SK-N-SH (cell line): Measurements from ENCODE around the gene NFKBIA. TPM values are rescaled to one million over a fixed set of nuclear protein-coding genes. Genes with fewer than 3 reads are reported as not detected.

Source experiments
- CTCF ChIA-PET: fragments of 300-600, 350-600 bp; formaldehyde crosslinking; extraction: SDS; loops from one replicate; lab custom pipeline; 2021; lab: Yijun Ruan, JAX
- POLR2A ChIA-PET: fragments of 350-600 bp; sonication (Branson Sonifier 250); formaldehyde crosslinking; extraction: SDS; loops from one replicate; lab custom pipeline; 2020; ENCODE audit warnings: antibody characterized with exemption, inconsistent platforms; lab: Yijun Ruan, JAX
- DNase-seq: peaks from one replicate; pipeline ENCODE4 v3.0.0; 2012
- H2AFZ ChIP-seq: fragments of 200-600 bp; sonication (generic); 2 replicates; pipeline ENCODE4 v1.8.1; 2016; ENCODE audit warnings: antibody characterized with exemption, mild to moderate bottlenecking, low read depth
- H3F3A ChIP-seq: fragments of 200-600 bp; sonication (generic); replicated peaks from 2 replicates; pipeline ENCODE3; 2016; ENCODE audit warnings: antibody characterized with exemption, mild to moderate bottlenecking; ENCODE audit not compliant: insufficient read depth
- H3K27ac ChIP-seq, 2 experiments: fragments of 200-500 bp in 1 of 2; fragments of 200-600 bp in 1 of 2; sonication (Bioruptor generic) in 1 of 2; sonication (generic), shearing (Covaris generic) in 1 of 2; 2 replicates each; pipeline versions ENCODE4 v1.5.1 to v1.6.1; 2014 to 2016; ENCODE audit warnings: low read depth in 2 of 2, inconsistent platforms in 1 of 2, low read length in 1 of 2, mild to moderate bottlenecking in 1 of 2, mixed read lengths in 1 of 2
- H3K27me3 ChIP-seq: fragments of 200-600 bp; sonication (generic), shearing (Covaris generic); 2 replicates; pipeline ENCODE4 v1.6.1; 2016; ENCODE audit warnings: mixed run types; ENCODE audit not compliant: insufficient read depth
- H3K36me3 ChIP-seq, 2 experiments: fragments of 200-500 bp in 1 of 2; fragments of 200-600 bp in 1 of 2; sonication (Bioruptor generic) in 1 of 2; sonication (generic) in 1 of 2; replicated peaks in 1 of 2; 2 replicates each; pipeline versions ENCODE3 to v1.5.1; 2014 to 2016; ENCODE audit warnings: low read length in 1 of 2, mild to moderate bottlenecking in 1 of 2; ENCODE audit not compliant: insufficient read depth in 2 of 2, control insufficient read depth in 1 of 2
- H3K4me1 ChIP-seq, 2 experiments: fragments of 200-500 bp in 1 of 2; fragments of 200-600 bp in 1 of 2; sonication (Bioruptor generic) in 1 of 2; sonication (generic), shearing (Covaris generic) in 1 of 2; 2 replicates each; pipeline versions ENCODE4 v1.5.1 to v1.6.1; 2014 to 2016; ENCODE audit warnings: low read depth in 1 of 2, low read length in 1 of 2, mixed run types in 1 of 2; ENCODE audit not compliant: insufficient read depth in 2 of 2, control insufficient read depth in 1 of 2
- H3K4me2 ChIP-seq: fragments of 200-600 bp; sonication (generic), shearing (Covaris generic); 2 replicates; pipeline ENCODE4 v1.6.1; 2017; ENCODE audit warnings: mixed run types
- H3K4me3 ChIP-seq, 2 experiments: fragments of 200-500 bp in 1 of 2; fragments of 200-600 bp in 1 of 2; sonication (Bioruptor generic) in 1 of 2; sonication (generic), shearing (Covaris generic) in 1 of 2; 2 replicates each; pipeline versions ENCODE4 v1.5.1 to v1.8.1; 2014 to 2016; ENCODE audit warnings: low read depth in 2 of 2, inconsistent platforms in 1 of 2, low read length in 1 of 2, mild to moderate bottlenecking in 1 of 2, mixed read lengths in 1 of 2, moderate library complexity in 1 of 2
- H3K79me2 ChIP-seq: fragments of 200-600 bp; sonication (generic); 2 replicates; pipeline ENCODE4 v1.8.1; 2017; ENCODE audit warnings: mild to moderate bottlenecking; ENCODE audit not compliant: insufficient read depth
- H3K9ac ChIP-seq: fragments of 200-600 bp; sonication (generic); 2 replicates; pipeline ENCODE4 v1.6.1; 2017; ENCODE audit warnings: mixed run types
- H3K9me2 ChIP-seq: fragments of 200-600 bp; sonication (generic); 2 replicates; pipeline ENCODE4 v1.6.1; 2017; ENCODE audit warnings: mixed run types
- H3K9me3 ChIP-seq: fragments of 200-600 bp; sonication (generic); 2 replicates; pipeline ENCODE4 v1.6.1; 2017; ENCODE audit warnings: mixed run types, mild to moderate bottlenecking, moderate library complexity
- H4K20me1 ChIP-seq: fragments of 200-600 bp; sonication (generic); 2 replicates; pipeline ENCODE4 v1.6.1; 2017; ENCODE audit warnings: mild to moderate bottlenecking, mixed run types; ENCODE audit not compliant: insufficient read depth
- ELF1 ChIP-seq: IDR thresholded peaks from 2 replicates; pipeline ENCODE4 v1.4.0; 2012
- FOXJ3 ChIP-seq: sonication (generic); formaldehyde crosslinking; IDR thresholded peaks from 2 replicates; pipeline ENCODE4 v1.5.1; 2020; ENCODE audit warnings: mild to moderate bottlenecking, missing genetic modification reagents
- FOXM1 ChIP-seq: IDR thresholded peaks from 2 replicates; pipeline ENCODE4 v1.4.0; 2012; ENCODE audit warnings: low read depth, mild to moderate bottlenecking
- NFIC ChIP-seq: IDR thresholded peaks from 2 replicates; pipeline ENCODE4 v1.4.0; 2012; ENCODE audit warnings: borderline replicate concordance
- POLR2AphosphoS5 ChIP-seq: IDR thresholded peaks from 2 replicates; pipeline ENCODE4 v1.6.1; 2012; ENCODE audit warnings: low read depth, low read length
- RCOR1 ChIP-seq: fragments of 150-350 bp; IDR thresholded peaks from 2 replicates; pipeline ENCODE4 v1.6.1; 2017; ENCODE audit warnings: antibody characterized with exemption, low read length
- YY1 ChIP-seq: IDR thresholded peaks from 2 replicates; pipeline ENCODE4 v1.4.0; 2012; ENCODE audit warnings: low read depth, mild to moderate bottlenecking
- WGBS: methylation state at CpG from one replicate; pipeline ENCODE4 v1.1.6; 2017; ENCODE audit warnings: low lambda C conversion rate; 5-methylcytosine and 5-hydroxymethylcytosine counted together
- polyA plus RNA-seq, 3 experiments: library from polyadenylated mRNA; depleted of rRNA; stranded (reverse); fragments of >200 nt; gene quantifications; 2 replicates each; pipeline ENCODE4 v1.2.3, GENCODE V29; 2012
- TF ChIP-seq, protein P1 (sequence below): IDR thresholded peaks from 2 replicates; pipeline ENCODE4 v1.4.0; 2012; ENCODE audit warnings: low read depth, borderline replicate concordance
- TF ChIP-seq, protein P2 (sequence below): IDR thresholded peaks from 2 replicates; pipeline ENCODE4 v1.6.1; 2012; ENCODE audit warnings: mild to moderate bottlenecking, low read depth, low read length, moderate library complexity
- TF ChIP-seq, protein P3 (sequence below): IDR thresholded peaks from 2 replicates; pipeline ENCODE4; 2012
- TF ChIP-seq, protein P4 (sequence below): IDR thresholded peaks from 2 replicates; pipeline ENCODE4 v1.4.0; 2012; ENCODE audit warnings: low read depth

The NFKBIA gene
- polyA plus RNA-seq, 1 of the 3 experiments (the other 2 are of a cell fraction), result 56.7 TPM

DNA sequence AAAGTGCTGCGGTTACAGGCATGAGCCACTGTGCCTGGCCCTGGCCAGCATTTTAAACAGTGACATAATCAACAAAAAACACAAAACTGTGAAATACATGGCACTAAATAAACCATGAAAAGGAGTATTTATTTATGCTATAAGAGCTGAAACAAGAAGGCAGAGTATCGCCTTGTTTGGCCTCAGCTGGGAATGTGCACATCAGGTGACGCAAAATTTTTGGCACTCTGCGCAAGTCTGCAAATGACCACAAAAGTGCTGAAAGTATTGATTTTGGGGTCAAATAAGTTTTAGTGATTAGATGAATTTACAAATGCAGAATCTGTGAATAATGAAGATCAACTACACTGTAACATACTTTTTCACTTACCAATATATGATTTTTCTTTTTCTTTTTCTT lies 36.6 kb upstream of the NFKBIA start:
- TF ChIP-seq, protein P1, sequence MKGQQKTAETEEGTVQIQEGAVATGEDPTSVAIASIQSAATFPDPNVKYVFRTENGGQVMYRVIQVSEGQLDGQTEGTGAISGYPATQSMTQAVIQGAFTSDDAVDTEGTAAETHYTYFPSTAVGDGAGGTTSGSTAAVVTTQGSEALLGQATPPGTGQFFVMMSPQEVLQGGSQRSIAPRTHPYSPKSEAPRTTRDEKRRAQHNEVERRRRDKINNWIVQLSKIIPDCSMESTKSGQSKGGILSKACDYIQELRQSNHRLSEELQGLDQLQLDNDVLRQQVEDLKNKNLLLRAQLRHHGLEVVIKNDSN, result no peak
- TF ChIP-seq, protein P2, sequence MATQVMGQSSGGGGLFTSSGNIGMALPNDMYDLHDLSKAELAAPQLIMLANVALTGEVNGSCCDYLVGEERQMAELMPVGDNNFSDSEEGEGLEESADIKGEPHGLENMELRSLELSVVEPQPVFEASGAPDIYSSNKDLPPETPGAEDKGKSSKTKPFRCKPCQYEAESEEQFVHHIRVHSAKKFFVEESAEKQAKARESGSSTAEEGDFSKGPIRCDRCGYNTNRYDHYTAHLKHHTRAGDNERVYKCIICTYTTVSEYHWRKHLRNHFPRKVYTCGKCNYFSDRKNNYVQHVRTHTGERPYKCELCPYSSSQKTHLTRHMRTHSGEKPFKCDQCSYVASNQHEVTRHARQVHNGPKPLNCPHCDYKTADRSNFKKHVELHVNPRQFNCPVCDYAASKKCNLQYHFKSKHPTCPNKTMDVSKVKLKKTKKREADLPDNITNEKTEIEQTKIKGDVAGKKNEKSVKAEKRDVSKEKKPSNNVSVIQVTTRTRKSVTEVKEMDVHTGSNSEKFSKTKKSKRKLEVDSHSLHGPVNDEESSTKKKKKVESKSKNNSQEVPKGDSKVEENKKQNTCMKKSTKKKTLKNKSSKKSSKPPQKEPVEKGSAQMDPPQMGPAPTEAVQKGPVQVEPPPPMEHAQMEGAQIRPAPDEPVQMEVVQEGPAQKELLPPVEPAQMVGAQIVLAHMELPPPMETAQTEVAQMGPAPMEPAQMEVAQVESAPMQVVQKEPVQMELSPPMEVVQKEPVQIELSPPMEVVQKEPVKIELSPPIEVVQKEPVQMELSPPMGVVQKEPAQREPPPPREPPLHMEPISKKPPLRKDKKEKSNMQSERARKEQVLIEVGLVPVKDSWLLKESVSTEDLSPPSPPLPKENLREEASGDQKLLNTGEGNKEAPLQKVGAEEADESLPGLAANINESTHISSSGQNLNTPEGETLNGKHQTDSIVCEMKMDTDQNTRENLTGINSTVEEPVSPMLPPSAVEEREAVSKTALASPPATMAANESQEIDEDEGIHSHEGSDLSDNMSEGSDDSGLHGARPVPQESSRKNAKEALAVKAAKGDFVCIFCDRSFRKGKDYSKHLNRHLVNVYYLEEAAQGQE, result no peak
- no peak for TF ChIP-seq FOXM1
- no peak for TF ChIP-seq FOXJ3
- TF ChIP-seq ELF1, result no peak
- TF ChIP-seq RCOR1, result no peak
- TF ChIP-seq, protein P3, sequence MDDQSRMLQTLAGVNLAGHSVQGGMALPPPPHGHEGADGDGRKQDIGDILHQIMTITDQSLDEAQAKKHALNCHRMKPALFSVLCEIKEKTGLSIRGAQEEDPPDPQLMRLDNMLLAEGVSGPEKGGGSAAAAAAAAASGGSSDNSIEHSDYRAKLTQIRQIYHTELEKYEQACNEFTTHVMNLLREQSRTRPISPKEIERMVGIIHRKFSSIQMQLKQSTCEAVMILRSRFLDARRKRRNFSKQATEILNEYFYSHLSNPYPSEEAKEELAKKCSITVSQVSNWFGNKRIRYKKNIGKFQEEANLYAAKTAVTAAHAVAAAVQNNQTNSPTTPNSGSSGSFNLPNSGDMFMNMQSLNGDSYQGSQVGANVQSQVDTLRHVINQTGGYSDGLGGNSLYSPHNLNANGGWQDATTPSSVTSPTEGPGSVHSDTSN, result no peak
- TF ChIP-seq NFIC, result no peak
- TF ChIP-seq, protein P4, sequence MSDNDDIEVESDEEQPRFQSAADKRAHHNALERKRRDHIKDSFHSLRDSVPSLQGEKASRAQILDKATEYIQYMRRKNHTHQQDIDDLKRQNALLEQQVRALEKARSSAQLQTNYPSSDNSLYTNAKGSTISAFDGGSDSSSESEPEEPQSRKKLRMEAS, result no peak
- TF ChIP-seq YY1, result no peak
- TF ChIP-seq POLR2AphosphoS5, result no peak
- no peak overlapping the region for H3K4me3 ChIP-seq
- H4K20me1 ChIP-seq, result no peaks in the 10 kb centered on the region
- H3K9me2 ChIP-seq, result no peaks in the 10 kb centered on the region
- H2AFZ ChIP-seq, result no peak overlapping the region
- 96% methylated on average over 4 of the region's 4 CpGs for WGBS
- no peaks in the 10 kb centered on the region for H3K79me2 ChIP-seq
- H3K9ac ChIP-seq, result no peak overlapping the region
- H3F3A ChIP-seq, result peaks cover 2% of the 10 kb centered on the region
- ChIA-PET POLR2A (no interaction called here), CTCF (no interaction called here)
- no peaks in the 10 kb centered on the region for H3K4me1 ChIP-seq
- no peak overlapping the region for H3K4me2 ChIP-seq
- no peaks in the 10 kb centered on the region for H3K36me3 ChIP-seq
- no peaks in the 10 kb centered on the region; the same call in 1 of the 2 replicates for H3K9me3 ChIP-seq
- H3K27me3 ChIP-seq, result no peaks in the 10 kb centered on the region
- no peak overlapping the region for H3K27ac ChIP-seq
- DNase-seq, result no peak
